ENCODE data around the gene C10orf71.

C10orf71 gene

DNA sequence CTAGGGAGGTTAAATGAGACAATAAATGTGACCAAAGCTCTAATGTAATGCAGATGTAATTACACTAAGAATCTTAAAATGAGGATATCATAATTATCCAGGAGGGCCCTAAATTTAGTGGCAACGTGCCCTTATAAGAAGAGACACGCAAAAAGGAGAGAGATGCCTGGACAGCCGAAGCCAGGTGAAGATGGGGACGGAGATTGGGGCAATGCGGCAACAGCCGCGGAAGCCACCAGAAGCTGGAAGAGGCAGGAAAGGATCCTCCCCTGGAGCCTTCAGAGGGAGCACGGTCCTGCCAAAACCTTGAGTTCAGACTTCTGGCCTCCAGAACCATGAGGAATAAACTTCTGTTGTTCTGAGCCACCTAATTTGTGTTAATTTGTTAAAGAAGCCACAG lies 25.3 kb upstream of the C10orf71 start:
- TF ChIP-seq, protein P1, sequence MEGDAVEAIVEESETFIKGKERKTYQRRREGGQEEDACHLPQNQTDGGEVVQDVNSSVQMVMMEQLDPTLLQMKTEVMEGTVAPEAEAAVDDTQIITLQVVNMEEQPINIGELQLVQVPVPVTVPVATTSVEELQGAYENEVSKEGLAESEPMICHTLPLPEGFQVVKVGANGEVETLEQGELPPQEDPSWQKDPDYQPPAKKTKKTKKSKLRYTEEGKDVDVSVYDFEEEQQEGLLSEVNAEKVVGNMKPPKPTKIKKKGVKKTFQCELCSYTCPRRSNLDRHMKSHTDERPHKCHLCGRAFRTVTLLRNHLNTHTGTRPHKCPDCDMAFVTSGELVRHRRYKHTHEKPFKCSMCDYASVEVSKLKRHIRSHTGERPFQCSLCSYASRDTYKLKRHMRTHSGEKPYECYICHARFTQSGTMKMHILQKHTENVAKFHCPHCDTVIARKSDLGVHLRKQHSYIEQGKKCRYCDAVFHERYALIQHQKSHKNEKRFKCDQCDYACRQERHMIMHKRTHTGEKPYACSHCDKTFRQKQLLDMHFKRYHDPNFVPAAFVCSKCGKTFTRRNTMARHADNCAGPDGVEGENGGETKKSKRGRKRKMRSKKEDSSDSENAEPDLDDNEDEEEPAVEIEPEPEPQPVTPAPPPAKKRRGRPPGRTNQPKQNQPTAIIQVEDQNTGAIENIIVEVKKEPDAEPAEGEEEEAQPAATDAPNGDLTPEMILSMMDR (IDR thresholded peaks at IDR 0.05; ENCODE audit: extremely low read depth, missing control alignments): no peak
- DNase-seq (ENCODE audit: low spot score): no peak

DNA sequence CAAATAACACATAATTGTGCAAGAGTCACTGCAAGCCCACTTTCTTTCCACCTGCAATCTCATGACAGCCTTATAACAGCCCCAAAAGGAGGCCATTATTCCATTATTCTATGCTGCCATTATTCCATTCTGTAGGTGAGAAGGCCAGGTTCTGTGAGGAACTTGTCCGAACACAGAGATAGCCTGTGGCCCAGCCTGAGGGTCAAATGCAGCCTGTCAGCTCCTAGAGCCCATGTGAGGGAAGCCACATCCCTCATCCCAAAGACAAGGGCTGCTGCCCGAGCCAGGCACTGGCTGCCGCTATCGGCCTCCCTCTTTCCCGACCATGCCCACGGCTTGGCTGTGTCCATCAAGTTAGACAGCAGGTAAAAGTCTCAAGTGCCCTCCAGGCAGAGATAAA lies 24.1 kb upstream of the C10orf71 start:
- no peak for DNase-seq (ENCODE audit: low spot score)
- TF ChIP-seq, protein P1 (IDR thresholded peaks at IDR 0.05; ENCODE audit: extremely low read depth, missing control alignments): no peak

DNA sequence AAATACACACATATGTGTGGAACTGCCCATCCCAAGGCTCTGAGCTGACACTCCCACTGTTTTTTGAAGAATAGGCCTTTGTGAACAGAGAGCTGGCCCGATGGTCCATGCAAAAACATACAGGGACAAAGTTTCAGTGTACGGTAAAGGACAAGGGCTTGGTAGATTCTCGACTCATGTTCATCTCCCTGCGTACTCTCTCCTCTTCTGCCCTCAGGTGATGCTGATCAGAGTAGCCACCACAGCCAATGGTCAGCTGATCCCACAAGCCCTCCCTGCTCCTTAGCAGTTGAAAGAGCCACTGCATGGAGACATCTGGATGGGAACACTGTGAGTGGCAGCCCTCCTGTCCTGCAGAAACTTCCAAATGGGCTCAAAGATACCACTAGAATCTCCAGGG lies 23.1 kb upstream of the C10orf71 start:
- DNase-seq (ENCODE audit: low spot score): no peak
- TF ChIP-seq, protein P1 (IDR thresholded peaks at IDR 0.05; ENCODE audit: extremely low read depth, missing control alignments): no peak

DNA sequence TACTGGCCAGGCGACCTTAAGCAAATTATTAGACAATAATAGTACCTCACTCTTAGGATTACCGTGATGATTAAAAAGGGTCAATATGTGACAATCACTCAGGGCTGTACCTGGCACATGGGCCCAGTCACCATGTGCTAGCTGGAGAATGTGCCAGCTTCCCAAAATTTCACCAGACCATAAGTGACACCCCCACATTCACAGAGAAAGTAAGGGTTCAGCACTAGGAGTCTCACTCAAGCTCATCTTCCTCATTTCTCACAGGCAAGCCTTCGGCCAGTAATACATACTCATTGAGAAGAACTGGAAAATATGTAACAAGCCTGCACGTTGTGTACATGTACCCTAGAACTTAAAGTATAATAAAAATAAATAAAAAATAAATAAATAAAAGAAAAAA lies 22.4 kb upstream of the C10orf71 start:
- TF ChIP-seq, protein P1 (IDR thresholded peaks at IDR 0.05; ENCODE audit: extremely low read depth, missing control alignments): no peak
- DNase-seq (ENCODE audit: low spot score): no peak

DNA sequence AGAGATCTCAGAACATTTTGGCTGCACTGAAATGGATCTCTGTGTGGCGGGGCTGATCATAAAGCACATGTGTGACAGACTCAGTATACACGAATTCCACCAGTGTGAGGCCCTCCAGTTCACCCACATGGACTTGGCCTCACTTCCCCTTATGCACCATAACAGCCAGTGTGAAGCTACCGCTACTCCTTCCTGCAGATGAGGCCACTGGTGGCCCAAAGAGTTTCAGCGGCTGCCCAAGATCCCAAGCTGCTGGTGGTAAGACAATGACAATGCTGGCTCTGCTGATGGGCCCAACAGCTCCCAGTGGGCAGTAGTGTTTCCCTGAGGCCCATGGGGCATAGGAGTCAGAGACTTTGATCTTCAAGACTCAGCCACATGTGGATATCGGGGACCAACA lies 21.0 kb upstream of the C10orf71 start:
- TF ChIP-seq, protein P1 (IDR thresholded peaks at IDR 0.05; ENCODE audit: extremely low read depth, missing control alignments): no peak
- DNase-seq (ENCODE audit: low spot score): no peak

DNA sequence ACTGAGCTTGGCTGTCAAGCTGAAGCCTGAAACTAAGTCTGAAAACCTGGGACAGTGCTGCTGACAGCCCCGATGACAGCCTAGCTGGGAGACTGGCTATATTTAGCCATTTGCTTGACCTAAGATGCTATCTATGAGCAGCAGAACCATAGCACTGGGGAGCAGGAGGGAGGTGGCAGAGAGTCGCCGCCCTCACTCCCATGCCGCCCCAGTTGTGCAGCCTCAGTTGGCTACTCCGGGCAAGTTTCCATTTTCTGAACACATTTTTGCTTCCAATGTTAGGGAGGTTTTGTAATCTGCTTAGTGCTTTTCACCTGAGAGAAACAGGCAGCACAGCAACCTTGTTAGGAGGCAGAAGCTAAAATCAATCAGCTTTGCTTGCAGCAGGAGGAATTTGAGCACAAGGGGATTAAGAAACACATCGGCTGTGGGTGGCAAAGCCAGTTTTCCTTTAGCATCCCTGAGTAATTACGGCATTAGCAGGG lies 20.4 kb upstream of the C10orf71 start:
- TF ChIP-seq, protein P1 (IDR thresholded peaks at IDR 0.05; ENCODE audit: extremely low read depth, missing control alignments): no peak
- no peak for DNase-seq (ENCODE audit: low spot score)

DNA sequence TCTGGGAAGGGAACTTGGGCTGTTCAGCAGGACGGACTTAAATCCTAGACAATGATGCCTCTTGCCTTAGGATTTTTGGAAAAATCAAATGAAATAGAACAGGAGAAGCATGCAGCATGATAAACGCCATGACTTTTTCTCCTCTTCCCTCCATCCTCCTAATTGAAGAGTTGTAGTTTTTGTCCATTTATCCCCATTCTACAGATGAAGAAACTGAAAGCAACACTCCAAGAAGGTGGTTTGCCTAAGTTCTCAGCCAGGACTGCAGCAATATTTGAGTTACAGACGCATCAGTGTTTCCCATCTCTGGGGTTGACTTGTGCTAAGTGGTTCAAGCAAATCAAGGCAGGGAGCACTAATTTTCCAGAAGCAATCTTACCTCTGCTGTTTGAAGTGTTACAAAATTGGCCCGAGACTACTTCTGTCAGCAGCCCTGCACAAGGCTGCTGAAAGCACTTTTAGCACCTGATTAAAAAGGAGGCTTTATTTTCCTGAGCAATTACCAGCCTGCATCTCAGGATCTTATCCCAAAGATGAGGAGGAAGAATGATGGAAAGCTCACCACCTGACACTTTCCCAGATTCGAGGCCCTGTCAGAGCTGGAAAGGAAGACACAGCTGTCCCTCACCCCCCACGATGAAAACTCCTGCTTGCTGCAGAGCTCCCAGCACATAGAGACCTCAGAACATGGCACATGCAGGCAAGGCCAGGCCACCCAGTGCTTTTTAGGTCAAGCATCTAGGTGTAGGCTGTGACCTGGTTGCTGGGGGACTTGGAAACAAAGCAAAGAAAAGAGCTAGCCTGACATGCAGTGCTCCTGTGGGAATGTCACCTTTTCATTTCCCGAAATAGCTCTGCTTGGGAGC lies 19.7 kb upstream of the C10orf71 start:
- no peak for DNase-seq (ENCODE audit: low spot score)
- TF ChIP-seq, protein P1 (IDR thresholded peaks at IDR 0.05; ENCODE audit: extremely low read depth, missing control alignments): no peak
